ENCODE results near the gene PSMD5.

Gene PSMD5

DNA sequence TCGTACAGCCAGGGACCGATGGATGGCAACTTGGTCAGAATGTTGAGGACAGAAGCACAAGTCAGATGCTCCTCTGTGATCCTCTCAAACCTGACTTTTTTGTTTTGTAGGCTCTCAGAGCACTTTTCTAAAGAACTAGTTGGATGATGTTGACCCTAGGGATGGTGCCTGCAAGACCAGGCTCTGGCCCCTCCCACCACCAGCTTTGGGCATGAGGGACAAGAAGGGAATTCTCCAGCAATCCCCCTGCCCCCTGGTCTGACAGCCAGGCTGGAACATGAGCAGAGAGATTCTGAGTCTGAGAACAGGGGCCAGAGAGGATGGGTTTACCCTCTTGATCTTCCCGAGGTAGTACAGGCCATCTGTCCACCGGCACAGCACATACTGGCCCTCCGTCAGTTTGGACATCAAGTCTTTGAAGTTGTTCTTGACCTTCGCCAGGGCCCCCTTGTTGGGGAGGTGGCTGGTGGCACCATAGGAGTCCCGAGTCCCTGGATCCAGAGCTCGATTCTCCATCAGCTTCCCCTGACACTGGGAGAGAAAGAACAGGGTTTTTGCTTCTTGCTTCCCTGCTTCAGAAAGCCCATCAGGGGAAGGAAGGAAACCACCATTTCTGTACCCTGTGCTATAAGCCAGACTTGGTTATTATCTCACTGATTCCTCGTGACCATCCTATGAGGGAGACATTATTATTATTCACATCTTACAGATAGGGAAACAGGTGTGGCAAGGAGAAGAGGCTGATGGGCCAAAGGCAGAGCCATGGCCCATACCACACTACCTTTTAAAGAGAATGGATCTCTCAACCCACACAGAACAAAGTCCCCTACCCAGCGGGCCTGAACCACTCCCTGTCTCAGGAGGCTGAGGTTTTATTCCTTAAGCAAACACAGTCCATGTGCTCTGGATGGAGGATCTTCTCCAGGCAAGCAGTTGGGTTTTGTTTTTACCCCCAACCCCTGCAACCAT lies 31.8 kb upstream of the PSMD5 start:
- no peak for DNase-seq (ENCODE audit: low read depth)
- no peak overlapping the region for H3K4me3 ChIP-seq (replicated peaks; ENCODE audit: low read depth, low read length)
- TF ChIP-seq CTCF (IDR thresholded peaks at IDR 0.05; ENCODE audit: low read length, missing control alignments), result no peak

DNA sequence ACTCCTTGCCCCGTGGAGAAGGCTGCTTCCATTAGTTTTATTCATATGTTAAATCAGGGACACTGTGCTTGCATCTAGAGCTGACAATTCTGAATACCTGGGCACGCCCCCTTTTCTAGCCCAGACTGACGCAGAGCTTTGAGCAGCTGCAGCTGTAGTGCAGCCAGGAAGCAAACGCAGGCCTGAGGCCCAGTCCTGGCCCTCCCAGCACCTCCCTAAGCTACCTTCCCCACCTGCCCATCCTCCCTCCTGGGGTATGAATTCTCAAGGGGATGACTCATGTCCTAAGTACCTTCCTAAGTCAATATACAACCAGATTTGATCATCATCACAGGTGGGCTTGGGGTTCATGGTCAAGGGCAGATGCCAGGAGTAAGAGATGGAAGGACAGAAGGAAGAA lies 30.8 kb upstream of the PSMD5 start:
- no peak for TF ChIP-seq CTCF (IDR thresholded peaks at IDR 0.05; ENCODE audit: low read length, missing control alignments)
- no peak for DNase-seq (ENCODE audit: low read depth)
- no peak overlapping the region for H3K4me3 ChIP-seq (replicated peaks; ENCODE audit: low read depth, low read length)

GRCh38 chr9:120872791-120873502 lies 30.2 kb upstream of the PSMD5 start:
- no peak for TF ChIP-seq CTCF (IDR thresholded peaks at IDR 0.05; ENCODE audit: low read length, missing control alignments)
- no peak overlapping the region for H3K4me3 ChIP-seq (replicated peaks; ENCODE audit: low read depth, low read length)
- no peak for DNase-seq (ENCODE audit: low read depth)

DNA sequence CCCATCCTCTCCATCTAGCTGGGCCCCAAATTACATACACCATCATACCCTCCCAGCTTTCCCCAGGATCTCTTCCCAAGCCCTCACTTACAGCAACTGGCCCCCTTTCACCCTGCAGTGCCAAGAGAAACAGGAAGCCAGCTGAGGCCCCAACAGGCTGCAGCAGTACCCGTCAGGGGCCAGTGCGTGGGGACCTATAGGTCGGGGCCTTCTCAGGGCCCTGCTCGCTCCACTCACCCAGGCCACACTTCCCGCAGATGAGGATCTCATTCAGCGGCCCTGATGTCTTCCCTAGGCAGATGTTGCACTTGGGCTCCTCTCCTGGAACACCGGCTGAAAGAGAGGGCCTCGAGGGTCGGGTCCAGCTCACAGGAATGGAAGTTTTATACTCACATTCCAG lies 27.5 kb upstream of the PSMD5 start:
- no peak overlapping the region for H3K4me3 ChIP-seq (replicated peaks; ENCODE audit: low read depth, low read length)
- no peak for TF ChIP-seq CTCF (IDR thresholded peaks at IDR 0.05; ENCODE audit: low read length, missing control alignments)
- no peak for DNase-seq (ENCODE audit: low read depth)

- no peak for TF ChIP-seq CTCF (IDR thresholded peaks at IDR 0.05; ENCODE audit: low read length, missing control alignments)
Measured at GRCh38 chr9:120869726-120870125, 27.0 kb upstream of the PSMD5 start.

GRCh38 chr9:120869360-120869687 lies 26.6 kb upstream of the PSMD5 start:
- DNase-seq (ENCODE audit: low read depth), result no peak
- no peak for TF ChIP-seq CTCF (IDR thresholded peaks at IDR 0.05; ENCODE audit: low read length, missing control alignments)
- peak overlapping the region; percentile 54 for H3K4me3 ChIP-seq (replicated peaks; ENCODE audit: low read depth, low read length)

More at GRCh38 chr9:120869726-120870125, 27.0 kb upstream of the PSMD5 start:
- DNase-seq (ENCODE audit: low read depth), result no peak
- H3K4me3 ChIP-seq (replicated peaks; ENCODE audit: low read depth, low read length), result no peak overlapping the region

Data from fibroblast of pulmonary artery (primary cell).